Spleen (tissue), 7 donors: Measurements from ENCODE around the gene CORO6.

Source experiments
- CTCF ChIP-seq, 11 experiments: fragments of 200-600 bp in 7 of 11; fragments of 450-650 bp in 4 of 11; sonication (generic) in 4 of 11; IDR thresholded peaks in 8 of 11; conservative IDR thresholded peaks in 3 of 11; 1 replicate in 7 of 11; 2 replicates in 4 of 11; pipeline versions ENCODE4 v1.4.0 to v1.8.0; 2016 to 2021; ENCODE audit warnings: antibody characterized with exemption in 11 of 11, inconsistent platforms in 4 of 11, mild to moderate bottlenecking in 1 of 11
- POLR2A ChIP-seq, 3 donors: fragments of 450-650 bp; IDR thresholded peaks; one replicate each; pipeline ENCODE4 v1.5.1; 2017; ENCODE audit warnings: antibody characterized with exemption in 3 of 3, mild to moderate bottlenecking in 1 of 3
- POLR2AphosphoS5 ChIP-seq, 3 donors: sonication (generic); formaldehyde crosslinking; IDR thresholded peaks; one replicate each; pipeline ENCODE4 v1.5.1; 2017; ENCODE audit warnings: antibody characterized with exemption in 3 of 3
- donor health status: DM: no; HTN: no; CAD: no; lungs with moderate emphysema.
- donor health status: DM: no; HTN: no; CAD: no.
- donor health status: DM: no; HTN: no; CAD: no.

- TF ChIP-seq CTCF (IDR thresholded peaks at IDR 0.05 in 8 of 11, conservative IDR thresholded peaks at IDR 0.05 in 3 of 11) = no peak
- TF ChIP-seq POLR2A (IDR thresholded peaks at IDR 0.05) = no peak
- TF ChIP-seq POLR2AphosphoS5 (IDR thresholded peaks at IDR 0.05) = peak in 1 of 3 donors; percentile 6
Observed at GRCh38 chr17:29590411-29591145, 32.1 kb downstream of the CORO6 start.
